ENCODE measurements around the gene LCE6A. TPM values are rescaled to one million over a fixed set of nuclear protein-coding genes. Genes with fewer than 3 reads are reported as not detected.

LCE6A gene
- polyA plus RNA-seq, 3 donors = not detected

DNA sequence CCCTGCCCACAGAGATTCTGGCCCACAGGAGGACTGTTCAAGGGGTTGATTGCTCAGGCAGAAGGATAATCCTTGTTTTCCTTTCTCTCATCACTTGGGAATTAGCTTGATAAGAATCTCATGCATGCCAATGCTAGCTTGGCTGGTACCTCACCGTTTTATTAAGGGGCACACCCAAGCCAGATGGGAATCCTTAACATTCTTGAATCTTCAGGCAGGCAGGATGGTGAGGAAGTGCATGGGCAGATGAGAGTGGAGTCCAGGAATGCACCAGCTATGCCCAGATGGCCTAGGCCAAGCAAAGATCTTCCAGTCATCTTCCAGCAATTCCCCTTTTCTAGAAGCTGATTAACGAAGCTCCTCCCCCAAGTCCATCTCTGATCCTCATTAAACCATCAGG, 13.0 kb downstream of the LCE6A start:
- WGBS (ENCODE audit: insufficient coverage) = 70% methylated on average over 2 of the region's 2 CpGs
- peaks cover 0 to 8% (median 0%) of the 10 kb centered on the region in 7 donors for H3K9me3 Mint-ChIP-seq
- no peak overlapping the region for H3K4me3 ChIP-seq (replicated peaks in 1 of 3; ENCODE audit: low read depth in 2 of 3, low read length in 3 of 3)
- no peaks in the 10 kb centered on the region for H3K36me3 ChIP-seq (replicated peaks in 1 of 2; ENCODE audit: control insufficient read depth in 1 of 2, insufficient read depth in 2 of 2, low read length in 2 of 2)
- H3K27ac ChIP-seq (ENCODE audit: low read depth in 1 of 2, low read length in 2 of 2) = no peak overlapping the region
- no peak overlapping the region for H3K27ac Mint-ChIP-seq
- H3K9me3 ChIP-seq (replicated peaks in 1 of 2; ENCODE audit: control insufficient read depth in 1 of 2, insufficient read depth in 1 of 2, low read length in 2 of 2) = no peaks in the 10 kb centered on the region
- H3K9ac ChIP-seq (ENCODE audit: insufficient read depth, low read length, poor library complexity, severe bottlenecking) = no peak overlapping the region
- intact Hi-C loops (cut with micrococcal nuclease) = no loop called here
- no peaks in the 10 kb centered on the region for H3K27me3 ChIP-seq (ENCODE audit: control insufficient read depth in 2 of 2, insufficient read depth in 2 of 2, low read length in 2 of 2)
- DNase-seq = no peak
- H3K79me2 ChIP-seq (ENCODE audit: insufficient read depth, low read length) = no peaks in the 10 kb centered on the region
- H3K4me3 Mint-ChIP-seq = no peak overlapping the region
- peaks cover 0 to 5% (median 1%) of the 10 kb centered on the region in 3 donors for H3K27me3 Mint-ChIP-seq (ENCODE audit: low read depth in 3 of 3)
- H3K4me2 ChIP-seq (replicated peaks; ENCODE audit: extremely low read depth, low read length, poor library complexity, severe bottlenecking) = no peak overlapping the region
- TF ChIP-seq, protein P1, sequence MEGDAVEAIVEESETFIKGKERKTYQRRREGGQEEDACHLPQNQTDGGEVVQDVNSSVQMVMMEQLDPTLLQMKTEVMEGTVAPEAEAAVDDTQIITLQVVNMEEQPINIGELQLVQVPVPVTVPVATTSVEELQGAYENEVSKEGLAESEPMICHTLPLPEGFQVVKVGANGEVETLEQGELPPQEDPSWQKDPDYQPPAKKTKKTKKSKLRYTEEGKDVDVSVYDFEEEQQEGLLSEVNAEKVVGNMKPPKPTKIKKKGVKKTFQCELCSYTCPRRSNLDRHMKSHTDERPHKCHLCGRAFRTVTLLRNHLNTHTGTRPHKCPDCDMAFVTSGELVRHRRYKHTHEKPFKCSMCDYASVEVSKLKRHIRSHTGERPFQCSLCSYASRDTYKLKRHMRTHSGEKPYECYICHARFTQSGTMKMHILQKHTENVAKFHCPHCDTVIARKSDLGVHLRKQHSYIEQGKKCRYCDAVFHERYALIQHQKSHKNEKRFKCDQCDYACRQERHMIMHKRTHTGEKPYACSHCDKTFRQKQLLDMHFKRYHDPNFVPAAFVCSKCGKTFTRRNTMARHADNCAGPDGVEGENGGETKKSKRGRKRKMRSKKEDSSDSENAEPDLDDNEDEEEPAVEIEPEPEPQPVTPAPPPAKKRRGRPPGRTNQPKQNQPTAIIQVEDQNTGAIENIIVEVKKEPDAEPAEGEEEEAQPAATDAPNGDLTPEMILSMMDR (IDR thresholded peaks at IDR 0.05) = no peak
- H3K4me1 Mint-ChIP-seq = no peaks in the 10 kb centered on the region
- H3K4me1 ChIP-seq (ENCODE audit: control insufficient read depth in 1 of 2, insufficient read depth in 2 of 2, low read length in 2 of 2) = no peaks in the 10 kb centered on the region
- H3K36me3 Mint-ChIP-seq = no peaks in the 10 kb centered on the region
- H2AFZ ChIP-seq (ENCODE audit: insufficient read depth, low read depth, low read length, poor library complexity, severe bottlenecking) = no peak overlapping the region
- no peaks in the 10 kb centered on the region for H4K20me1 ChIP-seq (ENCODE audit: insufficient read depth, low read length)

DNA sequence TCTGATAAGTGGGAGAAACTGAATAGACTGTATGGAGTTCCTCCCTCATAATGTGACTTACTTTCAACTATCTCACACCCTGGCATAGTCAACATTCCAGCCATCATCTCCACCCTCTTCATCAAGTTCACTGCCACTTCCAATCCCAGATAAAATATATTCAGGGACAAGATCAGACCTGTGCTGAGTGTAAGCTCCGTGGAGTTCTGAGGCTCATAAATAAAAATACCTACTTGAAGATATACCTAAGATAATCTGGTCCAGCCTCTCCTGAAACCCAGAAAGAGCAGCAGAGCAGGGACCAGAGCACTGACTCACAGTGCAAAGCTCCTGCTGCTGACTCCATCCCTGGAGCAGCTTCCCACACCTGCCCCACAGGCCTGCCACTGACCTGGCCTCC, 15.4 kb downstream of the LCE6A start:
- Histone ChIP-seq H3K27me3 (ENCODE audit: control insufficient read depth in 2 of 2, insufficient read depth in 2 of 2, low read length in 2 of 2) (no peaks in the 10 kb centered on the region), H3K4me3 (replicated peaks in 1 of 3; ENCODE audit: low read depth in 2 of 3, low read length in 3 of 3) (no peak overlapping the region), H3K27ac (ENCODE audit: low read depth in 1 of 2, low read length in 2 of 2) (no peak overlapping the region), H3K36me3 (replicated peaks in 1 of 2; ENCODE audit: control insufficient read depth in 1 of 2, insufficient read depth in 2 of 2, low read length in 2 of 2) (no peaks in the 10 kb centered on the region), H3K79me2 (ENCODE audit: insufficient read depth, low read length) (no peaks in the 10 kb centered on the region), H3K9ac (ENCODE audit: insufficient read depth, low read length, poor library complexity, severe bottlenecking) (no peak overlapping the region), H3K4me1 (ENCODE audit: control insufficient read depth in 1 of 2, insufficient read depth in 2 of 2, low read length in 2 of 2) (no peaks in the 10 kb centered on the region), H2AFZ (ENCODE audit: insufficient read depth, low read depth, low read length, poor library complexity, severe bottlenecking) (no peak overlapping the region), H3K9me3 (replicated peaks in 1 of 2; ENCODE audit: control insufficient read depth in 1 of 2, insufficient read depth in 1 of 2, low read length in 2 of 2) (no peaks in the 10 kb centered on the region), H3K4me2 (replicated peaks; ENCODE audit: extremely low read depth, low read length, poor library complexity, severe bottlenecking) (no peak overlapping the region), H4K20me1 (ENCODE audit: insufficient read depth, low read length) (no peaks in the 10 kb centered on the region)
- no peak for DNase-seq
- intact Hi-C loops (cut with micrococcal nuclease) = no loop called here
- Mint-ChIP-seq H3K27me3 (ENCODE audit: low read depth in 3 of 3) (peaks cover 0 to 6% (median 1%) of the 10 kb centered on the region in 3 donors), H3K4me3 (no peak overlapping the region), H3K4me1 (no peaks in the 10 kb centered on the region), H3K9me3 (peaks cover 0 to 5% (median 0%) of the 10 kb centered on the region in 7 donors), H3K27ac (no peak overlapping the region), H3K36me3 (no peaks in the 10 kb centered on the region)
- WGBS (ENCODE audit: insufficient coverage) = 80% methylated on average over 1 of the region's 1 CpG
- TF ChIP-seq, protein P1 (IDR thresholded peaks at IDR 0.05) = no peak
